AG10803 (cell line): ENCODE results near the gene SPRN.
"Not testable (repeated sequence)": the region's sequence is repeated elsewhere in the genome, so short reads cannot be mapped to it uniquely, and the experiment has no call there.

Experiments
- DNase-seq: peaks from one replicate; pipeline ENCODE4 v3.0.0; 2010; ENCODE audit warnings: low read depth
- H3K4me3 ChIP-seq: 2 replicates; pipeline ENCODE4 v1.5.1; 2011; ENCODE audit warnings: mild to moderate bottlenecking, low read length, control low read depth
- TF ChIP-seq, protein P1 (sequence below): conservative IDR thresholded peaks from 2 replicates; pipeline ENCODE4 v1.5.1; 2011; ENCODE audit warnings: mild to moderate bottlenecking, low read length, control low read depth, inconsistent platforms

SPRN gene

GRCh38 chr10:133445751-133446708 lies 21.6 kb upstream of the SPRN start:
- TF ChIP-seq, protein P1, sequence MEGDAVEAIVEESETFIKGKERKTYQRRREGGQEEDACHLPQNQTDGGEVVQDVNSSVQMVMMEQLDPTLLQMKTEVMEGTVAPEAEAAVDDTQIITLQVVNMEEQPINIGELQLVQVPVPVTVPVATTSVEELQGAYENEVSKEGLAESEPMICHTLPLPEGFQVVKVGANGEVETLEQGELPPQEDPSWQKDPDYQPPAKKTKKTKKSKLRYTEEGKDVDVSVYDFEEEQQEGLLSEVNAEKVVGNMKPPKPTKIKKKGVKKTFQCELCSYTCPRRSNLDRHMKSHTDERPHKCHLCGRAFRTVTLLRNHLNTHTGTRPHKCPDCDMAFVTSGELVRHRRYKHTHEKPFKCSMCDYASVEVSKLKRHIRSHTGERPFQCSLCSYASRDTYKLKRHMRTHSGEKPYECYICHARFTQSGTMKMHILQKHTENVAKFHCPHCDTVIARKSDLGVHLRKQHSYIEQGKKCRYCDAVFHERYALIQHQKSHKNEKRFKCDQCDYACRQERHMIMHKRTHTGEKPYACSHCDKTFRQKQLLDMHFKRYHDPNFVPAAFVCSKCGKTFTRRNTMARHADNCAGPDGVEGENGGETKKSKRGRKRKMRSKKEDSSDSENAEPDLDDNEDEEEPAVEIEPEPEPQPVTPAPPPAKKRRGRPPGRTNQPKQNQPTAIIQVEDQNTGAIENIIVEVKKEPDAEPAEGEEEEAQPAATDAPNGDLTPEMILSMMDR = no peak
- DNase-seq = no peak
- H3K4me3 ChIP-seq = no peak overlapping the region

DNA sequence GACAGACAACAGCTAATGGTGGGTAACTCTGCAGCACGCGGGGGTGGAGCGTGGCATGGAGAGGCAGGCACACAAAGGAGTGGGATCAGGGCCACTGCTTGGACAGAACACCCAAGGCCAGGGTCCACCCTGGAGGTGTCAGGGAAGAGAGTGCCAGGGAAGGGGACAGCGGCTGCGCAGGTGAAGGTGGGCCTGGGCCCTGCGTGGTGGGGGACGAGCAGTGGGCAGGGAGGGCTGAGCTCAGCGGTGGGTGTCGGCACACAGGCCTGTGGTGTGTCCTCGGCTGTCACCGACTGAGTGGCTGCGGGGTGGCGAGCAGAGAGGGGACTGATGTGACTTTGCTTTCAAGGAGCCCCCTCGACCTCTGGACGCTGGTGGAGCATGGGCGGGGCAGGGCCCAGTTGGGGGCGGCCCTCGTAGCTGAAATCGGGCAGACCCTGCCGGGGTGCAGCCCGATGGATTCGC lies 20.9 kb upstream of the SPRN start:
- H3K4me3 ChIP-seq = no peak overlapping the region
- DNase-seq = no peak
- TF ChIP-seq, protein P1 = no peak

DNA sequence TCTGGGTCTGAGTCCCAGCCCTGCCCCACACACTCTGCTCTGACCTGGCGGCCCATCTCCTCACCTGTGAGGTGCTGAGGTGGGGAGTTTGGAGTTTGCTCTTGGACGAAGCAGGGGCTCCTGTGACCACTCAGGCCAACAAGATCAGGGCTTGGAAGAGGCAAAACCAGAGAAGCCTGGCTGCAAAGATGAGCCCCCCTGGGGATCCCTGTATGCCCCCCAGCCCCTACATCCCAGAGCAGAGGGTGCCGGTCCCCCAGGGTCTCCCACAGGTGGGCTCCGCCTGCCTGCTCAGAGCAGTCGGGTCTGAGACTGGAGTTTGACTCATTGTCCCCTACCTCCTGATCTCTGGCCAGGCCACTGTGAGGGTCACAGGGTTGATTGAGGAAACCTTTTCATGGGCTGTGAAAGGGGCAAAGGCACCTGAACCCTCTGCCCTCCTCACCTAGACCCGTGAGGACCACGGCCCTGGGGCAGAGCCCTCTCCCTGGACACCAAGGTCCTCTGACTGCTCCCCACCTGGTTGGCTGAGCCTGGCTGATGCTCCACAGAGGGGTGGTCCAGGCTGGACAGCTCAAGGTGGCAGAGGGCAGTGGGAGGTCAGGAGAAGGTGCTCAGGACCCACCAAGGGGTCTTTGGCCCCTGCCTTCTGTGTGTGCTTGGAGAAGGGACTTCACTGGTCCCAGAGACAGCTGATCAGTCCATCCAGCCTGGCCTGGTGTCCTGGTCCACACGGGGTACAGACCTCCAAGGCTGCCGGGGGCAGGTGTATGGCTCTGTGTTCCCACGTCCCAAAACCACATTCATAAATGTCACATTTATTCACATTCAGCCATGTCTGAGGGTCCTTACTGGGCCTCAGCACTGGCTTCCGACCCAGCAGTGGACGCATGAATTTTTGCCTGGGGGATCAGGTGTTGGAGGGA lies 20.2 kb upstream of the SPRN start:
- TF ChIP-seq, protein P1 = no peak
- no peak for DNase-seq
- H3K4me3 ChIP-seq = no peak overlapping the region

DNA sequence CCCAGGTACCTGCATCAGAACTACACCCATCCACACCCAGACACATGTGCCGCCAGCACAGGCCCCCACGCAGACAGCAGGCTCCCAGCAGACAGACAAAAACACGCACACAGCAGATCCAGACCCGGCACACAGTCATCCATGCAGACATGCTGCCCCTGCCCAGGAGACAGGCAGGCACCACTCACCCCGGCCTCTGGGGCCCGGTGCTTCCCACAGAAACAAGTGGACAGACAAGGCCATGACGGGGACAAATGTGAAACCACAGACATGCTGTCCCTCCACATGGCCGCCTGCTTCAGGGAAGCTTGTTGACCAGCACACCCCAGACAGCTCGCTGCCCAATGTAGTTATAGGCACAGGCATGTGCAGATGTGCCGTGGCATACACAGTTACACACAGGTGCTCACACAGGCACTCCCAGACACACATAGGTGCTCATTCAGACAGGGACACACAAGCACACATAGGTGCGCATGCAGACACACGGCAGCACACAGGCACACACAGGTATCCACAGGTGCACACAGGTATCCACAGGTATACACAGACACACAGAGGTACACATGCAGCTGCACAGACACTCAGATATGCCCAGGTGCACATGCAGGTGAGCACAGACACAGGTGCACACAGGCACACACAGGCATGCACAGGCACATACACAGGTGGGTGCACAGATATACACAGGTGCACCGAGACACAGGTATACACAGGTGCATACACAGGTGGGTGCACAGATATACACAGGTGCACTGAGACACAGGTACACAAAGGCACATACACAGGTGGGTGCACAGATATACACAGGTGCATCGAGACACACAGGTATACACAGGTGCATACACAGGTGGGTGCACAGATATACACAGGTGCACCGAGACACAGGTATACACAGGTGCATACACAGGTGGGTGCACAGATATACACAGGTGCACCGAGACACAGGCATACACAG lies 18.8 kb upstream of the SPRN start:
- TF ChIP-seq, protein P1 = no peak

GRCh38 chr10:133442191-133442966 lies 18.0 kb upstream of the SPRN start:
- TF ChIP-seq, protein P1 = no peak
- no peak for DNase-seq
- no peak overlapping the region for H3K4me3 ChIP-seq

More for the DNA sequence above, 18.8 kb upstream of the SPRN start:
- H3K4me3 ChIP-seq = no peak overlapping the region
- DNase-seq = no peak

GRCh38 chr10:133441780-133442179 lies 17.4 kb upstream of the SPRN start:
- DNase-seq = no peak
- H3K4me3 ChIP-seq = no peak overlapping the region
- TF ChIP-seq, protein P1 = no peak

DNA sequence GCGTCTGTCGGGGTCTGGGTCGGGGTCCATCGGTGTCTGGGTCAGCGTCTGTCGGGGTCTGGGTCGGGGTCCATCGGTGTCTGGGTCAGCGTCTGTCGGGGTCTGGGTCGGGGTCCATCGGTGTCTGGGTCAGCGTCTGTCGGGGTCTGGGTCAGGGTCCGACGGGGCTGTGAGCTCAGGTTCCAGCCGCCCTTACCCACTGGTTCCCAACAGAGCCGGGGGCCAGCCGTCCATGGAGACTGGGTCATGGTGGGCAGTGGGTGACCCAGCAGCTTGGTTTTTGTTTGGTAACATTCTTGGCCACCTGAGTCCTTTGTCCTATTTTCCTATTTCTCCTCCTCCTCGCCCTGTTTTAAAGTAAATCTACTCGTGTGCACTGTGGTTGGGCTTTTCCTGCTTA lies 16.9 kb upstream of the SPRN start:
- not testable (repeated sequence) for DNase-seq, H3K4me3 ChIP-seq
